ENCODE measurements around the gene ACACB. TPM values are rescaled to one million over a fixed set of nuclear protein-coding genes. Genes with fewer than 3 reads are reported as not detected.

The ACACB gene
- total RNA-seq, 4 donors from 2014 or later = 69.5 to 132 (median 93.6) TPM

DNA sequence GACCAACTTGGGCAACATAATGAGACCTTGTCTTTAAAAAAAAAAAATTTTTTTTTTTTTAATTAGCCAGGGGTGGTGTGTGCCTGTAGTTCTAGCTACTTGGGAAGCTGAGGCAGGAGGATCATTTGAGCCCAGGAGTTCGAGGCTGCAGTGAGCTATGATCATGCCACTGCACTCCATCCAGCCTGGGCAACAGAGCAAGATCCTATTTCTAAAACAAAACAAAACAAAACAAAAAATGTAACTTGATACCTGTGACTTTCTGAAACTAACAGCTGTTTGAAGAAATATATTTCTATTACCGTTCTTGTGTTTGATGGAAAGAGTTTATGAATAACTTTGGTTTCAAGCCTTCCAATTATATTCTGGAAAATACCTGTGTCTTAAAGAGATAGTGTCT lies 1.7 kb upstream of the ACACB start:
- no peaks in the 10 kb centered on the region for H3K27me3 ChIP-seq
- no peaks in the 10 kb centered on the region for H3K9me3 ChIP-seq
- TF ChIP-seq EP300 (IDR thresholded peaks at IDR 0.05; ENCODE audit: low read depth) = no peak
- no peak for TF ChIP-seq POLR2A (IDR thresholded peaks at IDR 0.05)
- TF ChIP-seq, protein P1, sequence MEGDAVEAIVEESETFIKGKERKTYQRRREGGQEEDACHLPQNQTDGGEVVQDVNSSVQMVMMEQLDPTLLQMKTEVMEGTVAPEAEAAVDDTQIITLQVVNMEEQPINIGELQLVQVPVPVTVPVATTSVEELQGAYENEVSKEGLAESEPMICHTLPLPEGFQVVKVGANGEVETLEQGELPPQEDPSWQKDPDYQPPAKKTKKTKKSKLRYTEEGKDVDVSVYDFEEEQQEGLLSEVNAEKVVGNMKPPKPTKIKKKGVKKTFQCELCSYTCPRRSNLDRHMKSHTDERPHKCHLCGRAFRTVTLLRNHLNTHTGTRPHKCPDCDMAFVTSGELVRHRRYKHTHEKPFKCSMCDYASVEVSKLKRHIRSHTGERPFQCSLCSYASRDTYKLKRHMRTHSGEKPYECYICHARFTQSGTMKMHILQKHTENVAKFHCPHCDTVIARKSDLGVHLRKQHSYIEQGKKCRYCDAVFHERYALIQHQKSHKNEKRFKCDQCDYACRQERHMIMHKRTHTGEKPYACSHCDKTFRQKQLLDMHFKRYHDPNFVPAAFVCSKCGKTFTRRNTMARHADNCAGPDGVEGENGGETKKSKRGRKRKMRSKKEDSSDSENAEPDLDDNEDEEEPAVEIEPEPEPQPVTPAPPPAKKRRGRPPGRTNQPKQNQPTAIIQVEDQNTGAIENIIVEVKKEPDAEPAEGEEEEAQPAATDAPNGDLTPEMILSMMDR (IDR thresholded peaks at IDR 0.05) = no peak
- no peak for TF ChIP-seq POLR2AphosphoS5 (IDR thresholded peaks at IDR 0.05)
- H3K27ac ChIP-seq = peak overlapping the region; percentile 93 to 98 (median 95)
- no peaks in the 10 kb centered on the region for H3K36me3 ChIP-seq
- intact Hi-C loops (cut with DNase I; ENCODE audit: low total_unique reads) = loop anchor here (1.0 kb wide), 1 partner anchor 41 kb away; no protein-coding TSS in a partner anchor
- 54 to 57% methylated on average over 2 of the region's 2 CpGs for WGBS, 2 donors (ENCODE audit: low coverage in 1 of 2)
- H3K4me1 ChIP-seq = peaks cover 25 to 67% (median 58%) of the 10 kb centered on the region in 4 donors
- no peak overlapping the region for H3K4me3 ChIP-seq
- in situ Hi-C loops (cut with MboI; ENCODE audit: low pct_ligation_motif_present in 1 of 4, low pct_unique_long_range_greater_than_20kb in 1 of 4, low sequenced_read_pairs in 3 of 4) = loop anchor here in 1 of 4 donors (25.0 kb wide), 1 partner anchor 273 kb away; no protein-coding TSS in a partner anchor
- no peak for DNase-seq

DNA sequence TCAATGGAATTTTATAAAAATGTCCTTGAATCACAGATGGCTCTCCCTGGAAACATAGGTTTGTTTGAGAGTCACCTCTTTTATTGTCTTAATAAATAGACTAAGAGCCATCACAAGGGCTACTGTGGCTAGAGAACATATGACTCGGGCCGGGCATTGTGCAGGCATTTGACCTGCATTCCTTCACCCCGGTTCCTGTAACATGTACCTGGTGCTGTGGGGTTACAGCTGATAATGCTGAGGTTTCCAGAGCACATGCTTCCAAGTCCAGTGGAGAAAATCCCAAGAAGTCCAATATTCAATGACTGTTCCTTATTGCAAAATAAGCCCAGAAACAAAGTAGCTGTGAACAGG lies 1.0 kb upstream of the ACACB start:
- peaks cover 25 to 64% (median 53%) of the 10 kb centered on the region in 4 donors for H3K4me1 ChIP-seq
- DNase-seq = no peak
- in situ Hi-C loops (cut with MboI; ENCODE audit: low pct_ligation_motif_present in 1 of 4, low pct_unique_long_range_greater_than_20kb in 1 of 4, low sequenced_read_pairs in 3 of 4) (loop anchor here in 1 of 4 donors (25.0 kb wide), 1 partner anchor 272 kb away; no protein-coding TSS in a partner anchor), intact Hi-C loops (cut with DNase I; ENCODE audit: low total_unique reads) (loop anchor here (1.0 kb wide), 1 partner anchor 40 kb away; no protein-coding TSS in a partner anchor)
- no peak overlapping the region for H3K4me3 ChIP-seq
- 55 to 60% methylated on average over 2 to 3 of the region's 3 CpGs for WGBS, 2 donors (ENCODE audit: low coverage in 1 of 2)
- TF ChIP-seq POLR2A (IDR thresholded peaks at IDR 0.05) (no peak), POLR2AphosphoS5 (IDR thresholded peaks at IDR 0.05) (no peak), EP300 (IDR thresholded peaks at IDR 0.05; ENCODE audit: low read depth) (no peak)
- TF ChIP-seq, protein P1 (IDR thresholded peaks at IDR 0.05) = no peak
- peak overlapping the region; percentile 93 to 98 (median 95) for H3K27ac ChIP-seq
- no peaks in the 10 kb centered on the region for H3K36me3 ChIP-seq
- H3K9me3 ChIP-seq = no peaks in the 10 kb centered on the region
- H3K27me3 ChIP-seq = no peaks in the 10 kb centered on the region

DNA sequence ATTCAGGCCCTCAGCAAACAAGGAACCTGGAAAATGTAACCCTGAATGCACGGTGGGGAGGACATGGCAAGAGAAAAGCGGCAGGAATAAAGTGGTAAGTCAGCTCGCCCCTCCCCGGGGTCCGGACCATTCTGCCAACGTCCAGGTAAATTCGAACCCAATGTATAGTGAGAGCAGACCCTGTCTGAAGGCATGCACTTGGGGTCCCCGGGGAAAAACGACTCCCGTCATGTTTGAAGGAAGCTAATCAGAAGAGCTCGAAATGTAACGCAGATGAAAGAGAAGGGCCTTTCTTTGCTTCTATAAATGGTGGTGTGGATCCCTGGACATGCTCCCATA lies 193 bp downstream of the ACACB start:
- peak in 1 of 3 donors; percentile 31 for TF ChIP-seq POLR2AphosphoS5 (IDR thresholded peaks at IDR 0.05)
- TF ChIP-seq, protein P1 (IDR thresholded peaks at IDR 0.05) = no peak
- WGBS, 2 donors (ENCODE audit: low coverage in 1 of 2) = 66 to 74% methylated on average over 3 to 12 of the region's 12 CpGs
- H3K4me3 ChIP-seq = peak overlapping the region in 1 of 4 donors; percentile 7
- intact Hi-C loops (cut with DNase I; ENCODE audit: low total_unique reads) = no loop called here
- in situ Hi-C loops (cut with MboI; ENCODE audit: low pct_ligation_motif_present in 1 of 4, low pct_unique_long_range_greater_than_20kb in 1 of 4, low sequenced_read_pairs in 3 of 4) = loop anchor here in 1 of 4 donors (25.0 kb wide), 1 partner anchor 271 kb away; no protein-coding TSS in a partner anchor
- no peaks in the 10 kb centered on the region for H3K27me3 ChIP-seq
- DNase-seq = no peak
- no peaks in the 10 kb centered on the region for H3K9me3 ChIP-seq
- H3K4me1 ChIP-seq = peaks cover 25 to 60% (median 48%) of the 10 kb centered on the region in 4 donors
- H3K27ac ChIP-seq = peak overlapping the region; percentile 93 to 98 (median 95)
- no peaks in the 10 kb centered on the region for H3K36me3 ChIP-seq

DNA sequence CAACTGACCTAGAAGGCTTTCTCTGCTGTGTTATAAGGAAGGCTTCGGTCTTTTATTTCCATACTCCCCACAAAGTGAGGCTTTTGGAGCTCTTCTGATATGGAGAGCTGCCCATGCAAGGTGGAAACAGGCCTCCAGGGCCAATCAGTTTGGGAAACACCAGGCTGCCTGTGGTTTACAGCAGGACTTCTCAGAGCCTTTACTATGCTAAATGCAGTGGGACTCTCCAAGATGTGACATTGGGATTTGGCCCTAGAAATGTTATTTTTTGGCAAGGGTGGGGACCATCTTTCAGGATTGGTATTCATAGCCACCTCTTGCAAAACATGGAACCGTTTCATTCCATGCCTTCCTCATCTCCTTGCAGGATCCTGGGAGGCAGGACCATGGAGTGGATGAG lies 3.7 kb downstream of the ACACB start:
- Histone ChIP-seq H3K27ac (no peak overlapping the region), H3K9me3 (no peaks in the 10 kb centered on the region), H3K4me3 (no peak overlapping the region), H3K27me3 (no peaks in the 10 kb centered on the region), H3K4me1 (peaks cover 15 to 34% (median 20%) of the 10 kb centered on the region in 4 donors), H3K36me3 (no peaks in the 10 kb centered on the region)
- no peak for DNase-seq
- TF ChIP-seq EP300 (IDR thresholded peaks at IDR 0.05; ENCODE audit: low read depth) = no peak
- TF ChIP-seq, protein P1 (IDR thresholded peaks at IDR 0.05) = no peak
- no peak for TF ChIP-seq POLR2A (IDR thresholded peaks at IDR 0.05)
- intact Hi-C loops (cut with DNase I; ENCODE audit: low total_unique reads) = no loop called here
- in situ Hi-C loops (cut with MboI; ENCODE audit: low pct_ligation_motif_present in 1 of 4, low pct_unique_long_range_greater_than_20kb in 1 of 4, low sequenced_read_pairs in 3 of 4) = loop anchor here in 1 of 4 donors (25.0 kb wide), 1 partner anchor 267 kb away; no protein-coding TSS in a partner anchor
- WGBS, 2 donors (ENCODE audit: low coverage in 1 of 2) = 50 to 92% methylated on average over 1 to 2 of the region's 2 CpGs
